CD14-positive monocyte (primary cell): ENCODE measurements around the gene C6orf52. TPM values are rescaled to one million over a fixed set of nuclear protein-coding genes. Genes with fewer than 3 reads are reported as not detected.

ENCODE experiments used
- DNase-seq, 3 donors: peaks; one replicate each; pipeline ENCODE4 v3.0.0-alpha.2; 2011 to 2022
- H2AFZ ChIP-seq: 2 replicates; pipeline ENCODE4 v1.6.0; 2012; ENCODE audit warnings: mild to moderate bottlenecking, low read depth, low read length, inconsistent platforms; ENCODE audit not compliant: insufficient read depth, poor library complexity, severe bottlenecking
- H3K27ac ChIP-seq, 2 donors: 1 replicate in 1 of 2; 2 replicates in 1 of 2; pipeline ENCODE4 v1.5.1; 2012 to 2013; ENCODE audit warnings: low read length in 2 of 2, control low read depth in 1 of 2, inconsistent platforms in 1 of 2, low read depth in 1 of 2, mild to moderate bottlenecking in 1 of 2
- H3K27me3 ChIP-seq, 2 donors: one replicate each; pipeline versions ENCODE4 v1.6.0 to v1.6.1; 2011 to 2013; ENCODE audit warnings: low read length in 2 of 2; ENCODE audit not compliant: control insufficient read depth in 2 of 2, insufficient read depth in 2 of 2
- H3K36me3 ChIP-seq, 2 donors: replicated peaks in 1 of 2; 1 replicate in 1 of 2; 2 replicates in 1 of 2; pipeline versions ENCODE4 v1.5.1 to v1.6.1; 2012 to 2013; ENCODE audit warnings: low read length in 2 of 2, control low read depth in 1 of 2, inconsistent platforms in 1 of 2, mild to moderate bottlenecking in 1 of 2; ENCODE audit not compliant: insufficient read depth in 2 of 2, control insufficient read depth in 1 of 2
- H3K4me1 ChIP-seq, 2 donors: 1 replicate in 1 of 2; 2 replicates in 1 of 2; pipeline versions ENCODE4 v1.5.1 to v1.6.1; 2012 to 2013; ENCODE audit warnings: low read length in 2 of 2, control low read depth in 1 of 2, inconsistent platforms in 1 of 2, mild to moderate bottlenecking in 1 of 2, moderate library complexity in 1 of 2; ENCODE audit not compliant: insufficient read depth in 2 of 2, control insufficient read depth in 1 of 2
- H3K4me2 ChIP-seq: replicated peaks from 2 replicates; pipeline ENCODE3; 2012; ENCODE audit warnings: low read length, moderate library complexity, mild to moderate bottlenecking; ENCODE audit not compliant: poor library complexity, severe bottlenecking; ENCODE audit errors: extremely low read depth
- H3K4me3 ChIP-seq, 3 experiments: fragments of 200-600 bp in 1 of 3; sonication (generic) in 1 of 3; replicated peaks in 1 of 3; 1 replicate in 2 of 3; 2 replicates in 1 of 3; pipeline ENCODE4 v1.5.1; 2011 to 2013; ENCODE audit warnings: low read length in 3 of 3, mild to moderate bottlenecking in 3 of 3, control low read depth in 2 of 3, low read depth in 2 of 3, inconsistent platforms in 1 of 3, moderate library complexity in 1 of 3
- H3K79me2 ChIP-seq: 2 replicates; pipeline ENCODE4 v1.6.0; 2012; ENCODE audit warnings: mild to moderate bottlenecking, control low read depth, inconsistent platforms, low read length, moderate library complexity; ENCODE audit not compliant: insufficient read depth
- H3K9ac ChIP-seq: 2 replicates; pipeline ENCODE4 v1.6.0; 2017; ENCODE audit warnings: low read length, mild to moderate bottlenecking; ENCODE audit not compliant: insufficient read depth, poor library complexity, severe bottlenecking
- H3K9me3 ChIP-seq, 2 donors: replicated peaks in 1 of 2; 1 replicate in 1 of 2; 2 replicates in 1 of 2; pipeline versions ENCODE4 v1.5.1 to v1.6.1; 2012 to 2013; ENCODE audit warnings: low read length in 2 of 2, control low read depth in 1 of 2; ENCODE audit not compliant: control insufficient read depth in 1 of 2, insufficient read depth in 1 of 2
- H4K20me1 ChIP-seq: 2 replicates; pipeline ENCODE4 v1.6.0; 2012; ENCODE audit warnings: mild to moderate bottlenecking, low read length, control low read depth, moderate library complexity; ENCODE audit not compliant: insufficient read depth
- H3K27ac Mint-ChIP-seq, 7 donors: one replicate each; pipeline ENCODE4 v1.8.0; 2020; ENCODE audit warnings: mild to moderate bottlenecking in 7 of 7, mixed read lengths in 7 of 7, moderate library complexity in 6 of 7, inconsistent platforms in 2 of 7
- H3K27me3 Mint-ChIP-seq, 3 donors: one replicate each; pipeline ENCODE4 v1.8.0; 2021 to 2022; ENCODE audit warnings: low read depth in 3 of 3, mild to moderate bottlenecking in 3 of 3, mixed read lengths in 3 of 3, moderate library complexity in 3 of 3, inconsistent platforms in 1 of 3
- H3K36me3 Mint-ChIP-seq, 2 donors: one replicate each; pipeline ENCODE4 v1.8.0; 2020; ENCODE audit warnings: mixed read lengths in 2 of 2, inconsistent platforms in 1 of 2, mild to moderate bottlenecking in 1 of 2
- H3K4me1 Mint-ChIP-seq: one replicate; pipeline ENCODE4 v1.8.0; 2020; ENCODE audit warnings: mild to moderate bottlenecking, mixed read lengths
- H3K4me3 Mint-ChIP-seq, 2 donors: one replicate each; pipeline ENCODE4 v1.8.0; 2020; ENCODE audit warnings: mild to moderate bottlenecking in 2 of 2, mixed read lengths in 2 of 2, moderate library complexity in 1 of 2
- H3K9me3 Mint-ChIP-seq, 7 donors: one replicate each; pipeline ENCODE4 v1.8.0; 2020 to 2022; ENCODE audit warnings: mixed read lengths in 7 of 7, mild to moderate bottlenecking in 6 of 7, moderate library complexity in 6 of 7, inconsistent platforms in 2 of 7
- CTCF ChIP-seq: fragments of 200-600 bp; IDR thresholded peaks from one replicate; pipeline ENCODE4 v1.8.0; 2022; ENCODE audit warnings: antibody characterized with exemption, mild to moderate bottlenecking
- WGBS: methylation state at CpG from one replicate; pipeline ENCODE4 v1.1.5; 2013; ENCODE audit warnings: missing lambda C conversion rate; ENCODE audit not compliant: insufficient coverage; 5-methylcytosine and 5-hydroxymethylcytosine counted together
- intact Hi-C, 2 donors: fragments of 100-400 bp; cut with micrococcal nuclease; formaldehyde crosslinking; loops; one replicate each; pipeline versions ENCODE4 v1.15.0 to v1.15.1; 2023
- polyA plus RNA-seq, 3 donors: library from polyadenylated mRNA; depleted of rRNA in 1 of 3; unstranded in 2 of 3; stranded (reverse) in 1 of 3; fragments of 300-500 nt in 2 of 3; fragments of >200 nt in 1 of 3; fragmentation: Illumina TruSeq in 2 of 3; gene quantifications; 1 replicate in 2 of 3; 2 replicates in 1 of 3; pipeline ENCODE4 v1.2.3, GENCODE V29; 2012 to 2021

The C6orf52 gene
- polyA plus RNA-seq, 3 donors: 0.52 to 1.9 TPM; not detected in 1

DNA sequence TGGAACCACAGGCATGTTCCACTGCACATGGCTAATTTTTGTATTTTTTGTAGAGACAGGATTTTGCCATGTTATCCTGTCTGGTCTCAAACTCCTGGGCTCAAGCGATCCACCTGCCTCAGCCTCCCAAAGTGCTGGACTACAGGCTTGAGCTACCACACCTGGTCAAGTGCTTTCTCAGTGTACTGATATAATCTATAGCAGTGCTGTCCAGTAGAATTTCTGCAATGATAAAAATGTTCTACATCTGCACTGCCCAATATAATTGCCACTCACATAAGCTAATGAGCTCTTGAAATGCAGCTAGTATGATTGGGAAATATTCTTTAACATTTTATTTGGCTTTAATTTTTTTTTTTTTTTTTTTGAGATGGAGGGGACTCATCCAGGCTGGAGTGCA, 64.2 kb downstream of the C6orf52 start:
- Mint-ChIP-seq H3K27me3 (no peaks in the 10 kb centered on the region), H3K4me1 (peaks cover 21% of the 10 kb centered on the region), H3K4me3 (no peak overlapping the region), H3K27ac (no peak overlapping the region), H3K9me3 (peaks cover 0 to 1% (median 0%) of the 10 kb centered on the region in 7 donors), H3K36me3 (peaks cover 33 to 45% of the 10 kb centered on the region in 2 donors)
- Histone ChIP-seq H3K9me3 (no peaks in the 10 kb centered on the region), H3K9ac (no peak overlapping the region), H3K4me2 (no peak overlapping the region), H2AFZ (no peak overlapping the region), H4K20me1 (no peaks in the 10 kb centered on the region), H3K27me3 (no peaks in the 10 kb centered on the region), H3K27ac (no peak overlapping the region), H3K79me2 (no peaks in the 10 kb centered on the region), H3K36me3 (peaks cover 25 to 34% of the 10 kb centered on the region in 2 donors), H3K4me3 (no peak overlapping the region), H3K4me1 (peaks cover 18 to 20% of the 10 kb centered on the region in 2 donors)
- TF ChIP-seq CTCF: no peak
- intact Hi-C loops: loop anchor here (5.0 to 10.0 kb wide), 2 partner anchors 33 to 95 kb away; no protein-coding TSS in a partner anchor
- DNase-seq: no peak
- 100% methylated on average over 1 of the region's 1 CpG for WGBS

DNA sequence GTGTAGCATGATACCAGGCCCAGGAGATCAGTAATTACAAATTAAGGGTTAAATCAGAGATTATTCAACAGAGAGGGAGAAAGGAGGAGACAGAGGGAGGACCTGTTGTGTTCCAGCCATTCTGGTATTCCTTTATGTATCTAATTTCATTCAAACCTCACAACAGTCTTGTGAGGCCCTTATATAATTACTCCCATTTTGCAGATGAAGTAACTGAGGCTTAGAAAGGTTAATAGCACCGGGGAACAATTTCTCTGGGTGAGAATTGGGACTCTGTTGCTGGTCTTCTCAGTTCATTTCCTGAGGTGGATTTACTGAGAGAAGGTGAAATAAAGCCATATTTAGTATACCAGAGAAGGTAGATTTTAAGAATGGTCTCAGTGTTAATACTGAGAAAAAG, 66.6 kb downstream of the C6orf52 start:
- peaks cover 4% of the 10 kb centered on the region for H4K20me1 ChIP-seq
- H3K36me3 Mint-ChIP-seq: peaks cover 52 to 65% of the 10 kb centered on the region in 2 donors
- no peak overlapping the region for H3K4me3 ChIP-seq
- H3K9me3 ChIP-seq: no peaks in the 10 kb centered on the region
- intact Hi-C loops: no loop called here
- no peak for TF ChIP-seq CTCF
- H3K27me3 Mint-ChIP-seq: no peaks in the 10 kb centered on the region
- H3K9ac ChIP-seq: no peak overlapping the region
- peaks cover 0 to 8% (median 2%) of the 10 kb centered on the region in 7 donors for H3K9me3 Mint-ChIP-seq
- H3K4me2 ChIP-seq: no peak overlapping the region
- no peaks in the 10 kb centered on the region for H3K27me3 ChIP-seq
- no peak overlapping the region for H3K27ac ChIP-seq
- H3K4me1 ChIP-seq: peaks cover 16 to 17% of the 10 kb centered on the region in 2 donors
- whole genome bisulfite sequencing: no CpG with 5 or more reads among the region's 1 CpG
- no peak overlapping the region for H3K27ac Mint-ChIP-seq
- H3K4me1 Mint-ChIP-seq: peaks cover 19% of the 10 kb centered on the region
- DNase-seq: no peak
- H3K4me3 Mint-ChIP-seq: no peak overlapping the region
- no peaks in the 10 kb centered on the region for H3K79me2 ChIP-seq
- H2AFZ ChIP-seq: no peak overlapping the region
- peaks cover 43% of the 10 kb centered on the region in 2 donors for H3K36me3 ChIP-seq
